Stimulated activated CD4-positive, alpha-beta T cell treated with anti-CD3 and anti-CD28 coated beads, TNF-alpha, amount 100 ng/mL, for 1 hour (primary cell): ENCODE data around the gene KCNMA1.

ENCODE experiments used
- DNase-seq, 3 donors: peaks; one replicate each; pipeline ENCODE4 v3.0.0-alpha.2; 2020; ENCODE audit warnings: low read depth in 3 of 3, low spot score in 1 of 3

KCNMA1 gene

DNA sequence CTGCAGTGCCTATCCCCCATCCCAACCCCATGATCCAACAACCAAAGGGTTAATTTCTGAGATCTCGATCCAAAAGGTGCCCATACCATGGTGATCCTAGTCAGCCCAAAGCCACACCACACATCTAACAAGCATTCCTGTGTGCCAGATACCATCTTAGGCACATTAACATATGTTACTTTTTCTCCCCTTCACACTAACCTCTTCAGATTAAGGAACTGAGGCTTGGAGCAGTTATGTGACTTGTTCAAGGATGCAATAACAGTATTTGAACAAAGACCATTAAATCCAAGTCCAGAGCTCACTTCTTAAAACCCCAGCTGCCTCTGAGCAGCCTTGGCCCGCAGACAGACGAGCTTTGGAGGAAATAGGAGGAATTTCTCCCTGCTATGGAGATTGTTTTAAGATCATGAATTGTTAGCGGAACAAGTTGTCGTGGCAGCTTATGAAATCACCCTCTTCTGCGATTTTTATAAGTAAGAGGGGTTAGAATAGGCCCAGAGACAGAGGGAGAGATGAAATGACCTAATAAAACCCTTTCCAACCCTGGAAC is 327.2 kb downstream of the KCNMA1 start:
- DNase-seq: no peak

DNA sequence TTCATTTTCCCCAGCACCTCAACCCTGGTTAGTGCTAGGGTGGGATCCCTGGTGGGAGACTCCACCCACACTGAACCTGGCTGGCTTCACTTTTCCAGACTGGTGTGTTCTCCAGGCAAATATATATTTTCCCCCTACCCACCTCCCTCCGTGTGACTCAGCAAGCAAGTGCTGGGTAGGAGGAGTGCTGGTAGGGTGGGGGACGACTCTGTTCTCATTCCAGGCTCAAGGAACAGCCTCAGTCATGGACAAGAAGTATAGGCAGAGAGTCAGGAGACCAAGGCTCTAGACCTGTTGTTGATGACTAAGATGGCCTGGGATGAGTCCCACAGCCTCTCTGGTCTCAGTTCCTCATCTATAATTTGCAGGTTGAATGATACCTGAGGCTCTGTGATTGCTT is 328.1 kb downstream of the KCNMA1 start:
- DNase-seq: no peak

DNA sequence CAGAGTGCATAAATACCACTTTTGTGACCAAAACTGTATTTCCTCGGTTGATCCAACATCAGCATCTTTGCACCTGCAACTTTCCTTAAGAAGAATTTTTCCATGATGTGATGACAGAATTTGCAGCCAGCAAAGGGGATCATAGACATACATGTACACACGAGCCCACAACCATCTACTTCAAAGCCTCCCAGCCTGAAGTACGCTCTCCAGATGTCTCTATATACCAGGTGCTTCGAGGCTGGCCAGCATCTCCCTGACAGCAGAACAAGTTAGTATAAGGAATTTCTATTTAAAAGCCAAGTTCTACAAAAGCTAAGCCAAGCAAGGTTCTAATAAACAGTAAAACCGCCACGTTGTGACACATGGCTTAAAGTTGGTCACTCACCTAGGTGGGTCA is 328.5 kb downstream of the KCNMA1 start:
- no peak for DNase-seq

DNA sequence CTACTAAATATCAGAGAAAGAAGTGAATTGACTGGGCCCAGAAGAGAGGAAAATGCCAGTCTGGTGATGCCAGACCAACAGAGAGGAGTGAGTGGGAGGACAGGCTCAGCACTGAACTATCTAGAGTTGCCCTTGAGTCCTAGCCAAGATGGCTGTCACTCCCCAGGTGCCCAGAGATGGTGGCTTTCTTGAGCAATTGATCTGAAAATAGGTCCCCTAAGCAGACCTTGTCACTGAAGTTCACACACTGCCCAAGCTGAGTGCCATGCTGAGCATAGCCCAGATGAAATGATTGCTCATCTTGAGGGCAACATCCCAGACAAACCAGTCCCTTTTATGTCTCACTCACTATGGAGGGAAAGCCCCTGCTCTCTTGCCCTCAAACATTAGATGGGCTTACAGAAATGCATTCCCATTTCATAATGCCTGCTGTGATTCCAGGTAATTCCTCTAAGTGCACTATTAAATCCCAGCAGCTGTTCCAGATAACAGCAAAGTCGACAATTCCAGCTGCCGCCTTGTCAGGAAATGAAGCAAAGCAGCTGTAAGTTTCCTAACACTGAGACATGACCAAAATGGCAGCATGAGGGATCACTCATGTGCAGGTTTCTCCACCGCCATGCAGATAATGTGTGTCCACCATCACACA is 329.4 kb downstream of the KCNMA1 start:
- DNase-seq: no peak

DNA sequence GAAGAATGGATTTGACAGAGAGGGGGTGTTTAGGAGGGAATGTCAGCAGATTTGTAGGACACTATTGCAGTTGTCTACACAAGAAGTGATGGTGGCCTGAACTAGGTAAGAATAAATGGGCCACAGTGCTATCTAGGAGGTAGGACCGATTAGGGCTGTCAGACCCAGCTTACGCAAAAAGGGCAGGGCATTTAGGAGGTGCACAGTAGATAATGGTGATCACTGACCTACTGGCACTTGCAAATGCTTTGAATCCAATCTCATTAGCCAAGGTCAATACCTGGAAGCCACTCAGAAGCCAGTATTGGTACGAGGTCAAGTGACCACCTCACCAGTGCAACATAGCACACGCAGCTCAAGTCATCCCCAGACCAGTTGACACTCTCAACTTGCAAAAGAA is 330.9 kb downstream of the KCNMA1 start:
- DNase-seq: no peak

DNA sequence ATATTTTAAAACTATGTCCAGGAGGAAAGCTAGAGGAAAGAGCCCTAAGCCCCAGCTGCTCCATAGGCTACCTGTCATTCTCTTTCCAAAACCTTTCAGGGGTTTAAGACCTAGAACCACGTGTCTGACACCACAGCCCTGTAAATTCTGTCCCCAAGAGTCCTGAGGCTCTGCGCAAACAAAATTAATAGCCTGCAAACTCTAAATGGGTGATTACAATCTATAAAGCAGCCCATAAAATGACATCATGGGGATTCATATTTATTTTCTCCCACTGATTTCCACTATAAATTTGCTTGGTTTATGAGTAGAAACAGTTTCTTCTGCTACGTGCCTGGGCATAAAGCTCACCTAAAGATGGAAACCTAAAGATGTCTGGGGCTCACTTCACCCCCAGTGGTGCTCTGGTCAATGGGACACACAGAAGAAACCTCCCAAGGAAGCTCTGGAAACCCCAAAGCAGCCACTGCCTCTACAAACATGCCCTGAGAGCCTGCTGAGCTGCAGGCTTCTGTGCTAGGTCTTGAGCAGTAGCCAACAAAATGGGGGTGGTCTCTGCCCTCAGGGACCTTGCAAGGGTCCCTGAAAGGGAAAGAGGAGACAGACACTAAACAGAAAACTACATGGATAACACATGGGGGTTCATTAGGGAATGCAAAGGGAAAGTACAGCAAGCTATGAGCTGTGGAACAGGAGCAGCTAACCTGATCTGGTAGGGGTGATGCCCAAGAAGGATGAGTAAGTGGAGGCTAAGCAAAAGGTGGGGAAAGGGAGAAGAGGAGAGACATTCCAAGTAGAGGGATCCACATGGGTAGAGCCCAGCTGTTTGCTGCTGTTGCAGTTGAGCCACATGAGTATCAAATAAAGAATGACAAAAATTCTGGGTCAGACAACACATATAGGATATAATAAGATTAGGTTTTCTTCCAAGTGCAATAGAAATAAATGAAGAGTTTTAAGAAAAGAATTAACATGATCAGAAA is 331.7 kb downstream of the KCNMA1 start:
- DNase-seq: no peak

DNA sequence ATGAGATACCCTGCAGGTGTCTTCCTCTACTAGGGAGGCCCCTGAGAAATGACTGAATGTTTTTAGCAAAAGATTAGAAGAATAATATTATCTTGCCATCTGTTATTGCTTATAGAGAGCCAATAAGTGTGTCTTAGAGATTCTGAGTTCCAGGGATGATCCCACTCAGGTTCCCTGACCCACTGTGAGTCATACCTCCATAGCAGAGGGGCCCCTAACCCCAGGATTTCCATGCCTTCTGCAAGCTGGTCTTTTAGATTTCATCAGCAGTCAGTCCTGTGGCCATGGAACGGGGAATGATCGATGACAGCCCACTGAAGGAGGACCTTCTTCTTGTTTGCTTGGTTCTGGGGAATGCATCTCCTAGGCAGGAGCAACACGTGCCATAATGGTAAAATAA is 333.4 kb downstream of the KCNMA1 start:
- DNase-seq: no peak

DNA sequence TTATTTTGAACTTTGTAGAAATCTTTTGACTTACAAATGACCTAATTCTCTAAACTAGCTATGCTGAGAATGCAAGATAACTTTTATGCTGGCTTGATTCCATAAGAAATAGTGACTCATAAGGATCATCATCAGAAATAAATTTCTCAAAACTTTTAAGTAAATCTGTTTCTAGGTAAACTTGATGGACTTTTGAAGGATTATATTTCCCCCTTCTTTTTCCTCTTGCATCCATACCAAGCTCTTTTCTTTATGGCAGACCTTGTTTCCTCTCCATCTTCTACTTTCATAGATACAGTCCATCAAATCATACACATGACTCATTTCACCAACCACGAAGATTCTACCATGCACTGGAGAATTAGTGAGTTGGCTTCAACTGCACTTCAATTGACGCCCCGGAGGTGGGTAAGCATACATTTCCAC is 336.3 kb downstream of the KCNMA1 start:
- no peak for DNase-seq

DNA sequence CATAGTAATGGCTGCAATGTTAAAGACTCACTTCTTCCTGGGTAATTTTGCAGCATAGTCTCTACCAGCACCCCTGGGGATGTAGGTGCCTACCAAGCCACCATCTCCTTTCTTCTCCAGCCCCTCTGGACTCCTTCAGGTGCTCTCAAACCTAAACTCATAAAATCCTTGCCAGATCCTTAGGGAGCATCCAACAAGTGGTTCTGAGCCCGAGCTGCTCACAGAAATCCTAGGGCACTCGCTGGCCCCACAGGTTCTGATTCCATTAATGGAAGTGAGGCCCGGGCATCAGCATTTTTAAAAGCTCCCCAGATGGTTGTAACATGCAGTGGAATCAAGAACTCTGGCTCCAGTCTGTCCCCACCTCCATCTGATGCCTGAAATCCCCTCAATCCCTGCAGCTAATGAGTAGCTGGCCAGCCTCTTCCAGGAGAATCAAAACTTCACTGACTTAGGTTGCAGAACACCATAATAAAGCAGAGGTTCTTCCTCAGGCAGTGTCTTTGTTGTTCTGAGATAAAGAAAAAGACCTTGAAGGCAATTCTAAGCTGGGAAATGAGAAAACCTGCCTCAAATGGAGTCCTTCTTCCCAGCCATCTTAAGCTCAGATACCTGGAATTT is 336.8 kb downstream of the KCNMA1 start:
- no peak for DNase-seq

DNA sequence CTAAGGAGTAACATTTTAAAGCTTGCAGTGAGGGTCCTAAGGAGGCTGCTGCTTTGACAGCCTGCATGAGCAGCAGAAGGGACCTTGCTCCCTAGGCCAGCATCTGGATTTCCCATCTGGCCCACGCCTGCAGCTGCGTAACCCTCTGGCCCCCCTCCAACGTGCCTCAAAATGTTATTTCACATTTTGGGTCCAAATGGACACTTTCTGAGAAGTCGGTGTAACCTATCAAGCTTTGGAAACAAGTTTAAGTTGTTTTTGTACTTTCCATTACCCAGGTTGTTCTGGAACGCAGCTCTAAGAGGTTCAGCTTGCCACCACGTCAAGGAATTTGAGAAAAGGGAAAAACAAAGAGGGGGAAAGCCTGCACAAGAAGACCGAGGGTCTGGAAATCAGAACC is 338.3 kb downstream of the KCNMA1 start:
- no peak for DNase-seq

DNA sequence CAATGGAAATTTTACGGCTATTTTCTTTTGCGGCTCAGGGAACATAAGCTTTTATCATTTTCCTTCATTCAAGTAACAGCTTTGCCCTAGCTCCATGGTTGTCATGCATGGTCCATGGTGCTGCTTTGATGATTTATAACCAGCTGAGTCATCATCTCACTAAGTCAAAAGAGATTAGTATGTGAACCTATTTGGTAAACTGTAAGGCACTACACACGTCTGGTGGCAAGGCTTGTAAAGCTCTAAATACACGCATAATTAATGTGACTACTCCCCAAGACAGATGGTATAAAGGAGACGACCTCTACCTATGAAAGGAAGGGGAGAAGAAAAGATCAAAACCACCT is 340.2 kb downstream of the KCNMA1 start:
- no peak for DNase-seq

DNA sequence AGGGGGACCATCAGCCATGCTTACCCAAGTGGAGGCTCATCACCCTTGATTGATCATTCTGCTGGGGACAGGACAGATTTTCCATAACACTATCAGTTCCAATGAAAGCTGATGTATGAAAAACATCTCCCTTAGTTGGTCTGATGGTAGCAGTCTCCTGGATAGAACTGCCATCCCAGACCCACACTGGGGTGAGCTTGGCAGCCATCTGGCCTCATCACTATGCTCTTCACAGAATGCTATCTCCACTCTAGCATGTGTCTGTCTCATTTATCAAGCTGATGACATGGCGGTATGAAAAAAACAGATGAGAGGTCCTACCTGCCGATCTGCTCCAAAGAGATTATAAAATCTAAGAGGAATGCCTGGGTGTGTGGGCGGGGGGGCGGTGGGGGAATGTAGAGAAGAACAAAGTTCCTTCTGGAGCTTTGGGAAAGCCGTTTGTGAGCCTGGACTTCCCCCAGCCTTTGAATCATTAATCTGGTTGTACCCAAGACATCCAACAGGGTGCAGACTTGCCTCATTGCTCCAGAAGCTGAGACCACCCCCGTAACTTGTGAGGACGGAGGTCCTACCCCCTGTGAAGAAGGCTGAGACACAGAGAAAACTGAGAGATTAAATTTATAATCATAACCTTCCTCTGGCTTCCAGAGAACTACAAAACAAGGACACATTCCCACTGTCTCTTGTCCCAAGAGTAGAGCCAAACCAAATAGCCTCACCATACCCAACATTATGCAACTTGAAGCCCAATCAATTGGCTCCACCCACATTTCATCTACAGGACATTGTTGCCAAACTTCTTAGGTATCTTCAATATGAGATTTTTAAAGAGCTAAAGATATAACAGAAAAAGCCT is 340.8 kb downstream of the KCNMA1 start:
- DNase-seq: no peak

DNA sequence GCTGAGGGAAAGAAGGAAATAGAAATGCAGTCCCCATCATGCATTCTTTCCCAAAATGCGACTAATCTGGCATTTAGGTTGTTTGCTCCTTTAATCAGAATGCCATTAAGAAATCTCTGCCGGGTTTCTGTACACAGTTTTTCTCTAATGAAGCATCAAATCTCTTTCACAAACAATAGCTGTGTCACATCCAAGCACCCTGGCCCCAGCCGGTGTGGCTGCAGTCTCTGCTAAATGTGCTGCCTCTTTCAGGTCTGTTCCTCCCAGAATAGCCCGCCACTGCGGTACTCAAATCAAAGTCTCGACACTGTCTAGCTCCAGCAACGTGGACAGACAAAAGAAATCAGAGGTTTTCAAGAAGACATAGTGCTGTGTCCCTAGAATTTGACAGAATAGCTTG is 343.8 kb downstream of the KCNMA1 start:
- DNase-seq: no peak

DNA sequence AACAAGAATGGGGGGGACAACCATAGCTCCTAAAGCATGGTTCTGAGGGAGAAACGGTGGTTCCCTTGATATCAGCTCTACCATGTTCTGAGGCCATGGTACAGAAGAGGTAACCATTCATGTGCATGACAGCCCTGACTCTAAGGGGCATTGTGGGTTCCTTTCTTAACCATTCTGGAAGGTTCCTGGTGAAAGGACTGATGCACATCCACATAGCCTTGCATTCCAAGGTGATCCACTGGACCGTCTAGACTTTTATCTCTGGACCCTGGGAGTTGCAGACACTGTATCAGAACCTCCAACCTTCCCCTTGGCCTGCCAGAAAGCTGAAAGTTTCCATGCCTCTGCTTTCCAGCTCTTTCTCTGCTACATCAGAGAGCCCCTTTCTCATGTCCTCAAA is 344.3 kb downstream of the KCNMA1 start:
- DNase-seq: no peak

DNA sequence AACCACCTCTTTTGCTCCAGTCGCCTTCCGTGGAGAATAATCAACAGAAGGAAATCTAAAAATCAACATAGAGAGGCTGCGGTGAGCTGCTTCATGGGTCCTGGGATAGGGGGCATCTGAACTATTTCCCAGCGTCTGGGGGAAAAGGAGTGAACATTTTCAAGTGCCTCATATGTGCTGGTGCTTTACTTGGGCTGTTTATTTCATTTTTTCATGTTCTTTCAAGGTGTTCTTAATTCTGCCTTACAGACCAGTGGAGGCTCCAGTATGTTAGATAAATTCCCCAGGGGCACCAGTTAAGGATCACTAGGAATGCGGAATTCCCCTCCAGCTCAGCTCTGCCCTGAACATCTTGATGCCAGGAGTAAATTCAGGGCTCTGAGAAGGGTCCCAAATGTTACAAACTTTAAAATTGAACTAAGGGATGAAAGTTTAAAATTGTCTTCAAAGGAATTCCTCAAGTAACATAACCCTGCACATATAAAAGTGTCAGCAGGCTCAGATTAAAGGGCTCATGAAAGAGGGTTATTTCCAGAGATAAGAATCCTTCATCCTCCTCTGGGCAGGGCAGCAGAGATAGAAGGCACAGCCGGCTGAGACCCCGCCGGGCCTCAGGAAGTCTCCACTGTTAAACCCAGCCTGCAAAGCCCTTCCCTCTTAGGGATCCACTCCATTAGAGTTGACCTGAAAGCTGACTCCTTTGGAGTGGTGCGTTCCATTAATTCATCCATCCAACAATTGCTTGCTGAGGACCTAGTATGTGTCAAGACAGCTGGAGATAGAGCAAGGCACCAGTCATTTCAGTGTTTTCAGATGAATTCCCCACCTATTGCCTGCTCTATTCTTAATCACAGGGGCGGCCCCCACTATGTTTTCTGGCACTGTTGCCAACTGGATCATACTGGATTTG is 345.8 kb downstream of the KCNMA1 start:
- DNase-seq: no peak

DNA sequence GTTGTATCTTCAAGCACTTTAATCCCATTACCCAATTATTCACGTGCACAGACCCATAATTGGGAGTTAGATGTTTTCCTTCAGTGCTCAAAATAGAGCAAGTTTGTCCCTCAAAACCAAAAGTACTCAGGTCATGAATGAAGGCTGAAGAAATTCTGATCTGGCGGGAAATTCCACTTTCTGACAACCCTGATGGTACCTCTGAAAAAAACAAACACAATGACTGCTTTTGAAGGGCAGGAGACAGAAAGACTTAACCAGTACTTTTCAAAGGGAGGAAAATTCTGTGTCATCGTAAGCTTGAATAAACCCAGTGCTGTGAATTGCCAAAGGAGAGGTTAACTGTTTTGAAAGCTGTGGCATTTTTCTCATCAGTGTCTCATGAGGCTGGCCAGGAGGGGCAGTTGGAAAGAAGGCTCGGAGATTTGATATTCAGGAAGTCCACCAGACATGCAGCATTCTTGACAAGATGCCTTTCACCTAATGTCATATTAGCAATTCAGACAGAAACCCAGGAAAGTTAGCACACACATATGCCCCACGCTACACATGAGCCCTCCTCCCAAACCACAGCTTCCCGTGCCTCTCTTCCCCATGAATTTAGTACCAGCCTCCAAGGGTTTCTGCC is 347.0 kb downstream of the KCNMA1 start:
- DNase-seq: no peak

DNA sequence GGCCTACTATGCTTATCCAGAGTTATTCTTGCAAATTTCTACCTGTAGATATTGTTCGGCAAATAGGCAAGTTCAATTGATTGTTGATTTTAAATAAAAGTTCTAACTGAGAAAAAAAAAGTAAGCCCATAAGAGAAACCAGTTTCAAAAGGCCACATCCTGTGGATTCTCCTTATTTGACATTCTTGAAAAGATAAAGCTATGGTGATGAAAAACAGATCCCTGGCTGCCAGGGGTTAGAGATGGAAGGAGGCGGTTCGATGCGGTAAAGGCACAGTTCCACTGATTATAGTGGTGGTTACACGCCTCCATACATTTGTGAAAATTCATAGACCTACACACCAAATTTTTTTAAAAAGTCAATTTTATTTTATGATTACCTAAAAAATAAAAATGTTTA is 347.8 kb downstream of the KCNMA1 start:
- DNase-seq: no peak

DNA sequence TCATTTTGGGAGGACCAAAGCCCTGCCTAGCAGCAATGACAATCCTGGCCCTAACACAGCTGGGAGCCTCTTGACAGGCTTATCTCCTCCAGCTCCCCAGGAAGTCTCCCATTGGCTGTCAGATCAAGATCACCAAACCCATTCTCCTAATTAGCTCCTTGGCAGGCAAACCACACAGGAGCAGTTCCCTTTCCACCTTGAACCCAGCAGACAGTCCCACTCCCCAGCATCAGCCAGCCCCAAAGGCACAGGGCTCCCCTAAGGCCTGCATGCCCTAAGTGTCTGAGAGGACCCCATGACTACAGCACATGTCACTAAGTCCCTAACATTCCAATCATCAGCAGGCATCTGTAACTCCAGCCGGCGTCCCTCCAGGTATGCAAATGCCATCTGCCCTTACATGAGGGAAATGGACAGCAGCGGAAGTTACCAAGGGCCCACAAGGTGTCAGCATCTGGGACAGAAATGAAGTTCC is 348.5 kb downstream of the KCNMA1 start:
- DNase-seq: no peak

DNA sequence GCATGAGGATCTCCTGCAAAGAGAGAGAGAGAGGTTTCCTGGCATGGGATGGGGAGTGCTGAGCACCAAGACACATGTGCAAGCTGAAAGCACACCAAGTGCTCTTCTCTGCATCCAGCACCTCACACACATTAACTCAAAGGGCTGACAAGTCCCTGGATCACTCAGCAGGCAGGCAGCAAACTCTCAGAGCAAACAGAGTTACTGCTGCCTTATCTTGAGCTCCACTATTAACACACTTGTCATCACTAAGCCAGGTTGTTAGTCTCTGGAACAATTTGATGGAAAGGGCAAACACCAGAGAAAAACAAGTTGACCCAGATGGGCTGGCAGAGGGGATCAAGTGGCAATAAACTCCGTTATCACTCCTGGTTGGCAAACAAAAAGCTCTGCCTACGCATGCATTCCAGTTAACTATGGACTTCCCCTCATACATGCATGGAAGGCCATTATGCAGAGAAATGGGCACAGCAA is 349.9 kb downstream of the KCNMA1 start:
- DNase-seq: no peak
